HG02885 (cell line): ENCODE measurements around the gene CPSF7.
"Not testable (repeated sequence)": the region's sequence is repeated elsewhere in the genome, so short reads cannot be mapped to it uniquely, and the experiment has no call there.

ENCODE experiments used
- ATAC-seq: cut with Tn5 transposase; IDR thresholded peaks from one replicate; pipeline ENCODE4 v1.9.1; 2021; ENCODE audit warnings: mild to moderate bottlenecking; ENCODE audit not compliant: unreplicated experiment, poor library complexity

CPSF7 gene

DNA sequence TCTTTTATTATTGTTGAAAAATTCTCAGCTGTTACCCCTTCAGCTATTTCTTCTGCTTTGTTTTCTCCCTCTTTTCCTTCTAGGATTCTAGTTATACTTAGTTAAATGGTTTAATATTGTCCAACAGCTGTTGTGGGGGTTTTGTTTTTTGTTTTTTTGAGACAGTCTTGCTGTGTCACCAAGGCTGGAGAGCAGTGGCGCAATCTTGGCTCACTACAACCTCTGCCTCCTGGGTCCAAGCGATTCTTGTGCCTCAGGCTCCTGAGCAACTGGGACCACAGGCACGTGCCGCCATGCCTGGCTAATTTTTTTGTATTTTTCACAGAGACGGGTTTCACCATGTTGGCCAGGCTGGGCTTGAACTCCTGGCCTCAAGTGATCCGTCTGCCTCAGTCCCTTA lies 12.8 kb upstream of the CPSF7 start:
- no peak for ATAC-seq

DNA sequence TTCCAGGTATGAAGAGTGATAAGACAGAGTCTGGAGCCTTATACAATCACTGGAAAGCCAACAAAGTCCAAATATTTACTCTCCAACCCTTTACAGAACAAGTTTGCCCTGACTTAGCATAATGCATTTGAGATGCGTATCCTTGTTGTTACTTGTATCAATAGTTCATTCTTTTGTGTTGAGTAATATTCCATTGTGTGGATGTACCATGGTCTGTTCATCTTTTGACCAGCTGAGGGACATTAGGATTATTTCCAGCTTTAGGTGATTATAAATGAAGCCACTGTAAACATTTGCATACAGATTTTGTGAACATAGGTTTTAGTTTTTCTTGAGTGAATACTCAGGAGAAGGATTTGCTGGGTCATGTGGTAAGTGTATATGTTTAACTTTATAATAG lies 9.8 kb upstream of the CPSF7 start:
- ATAC-seq, result no peak

GRCh38 chr11:61437496-61437895 lies 7.7 kb upstream of the CPSF7 start:
- ATAC-seq, result no peak

DNA sequence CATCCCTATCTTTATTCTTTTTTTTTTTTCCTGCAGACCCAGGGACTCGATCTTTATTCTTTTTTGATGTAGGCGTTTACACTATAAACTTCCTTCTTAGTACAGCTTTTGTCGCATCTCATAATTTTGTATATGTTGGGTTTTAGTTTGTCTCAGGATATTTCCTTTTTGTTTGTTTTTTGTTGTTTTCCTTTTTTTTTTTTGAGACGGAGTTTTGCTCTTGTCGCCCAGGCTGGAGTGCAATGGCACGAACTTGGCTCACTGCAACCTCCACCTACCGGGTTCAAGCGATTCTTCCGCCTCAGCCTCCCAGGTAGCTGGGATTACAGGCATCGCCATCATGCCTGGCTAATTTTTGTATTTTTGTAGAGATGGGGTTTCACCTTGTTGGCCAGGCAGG lies 1.1 kb upstream of the CPSF7 start:
- not testable (repeated sequence) for ATAC-seq

GRCh38 chr11:61429346-61429690 lies 457 bp downstream of the CPSF7 start:
- peak; percentile 59 for ATAC-seq

DNA sequence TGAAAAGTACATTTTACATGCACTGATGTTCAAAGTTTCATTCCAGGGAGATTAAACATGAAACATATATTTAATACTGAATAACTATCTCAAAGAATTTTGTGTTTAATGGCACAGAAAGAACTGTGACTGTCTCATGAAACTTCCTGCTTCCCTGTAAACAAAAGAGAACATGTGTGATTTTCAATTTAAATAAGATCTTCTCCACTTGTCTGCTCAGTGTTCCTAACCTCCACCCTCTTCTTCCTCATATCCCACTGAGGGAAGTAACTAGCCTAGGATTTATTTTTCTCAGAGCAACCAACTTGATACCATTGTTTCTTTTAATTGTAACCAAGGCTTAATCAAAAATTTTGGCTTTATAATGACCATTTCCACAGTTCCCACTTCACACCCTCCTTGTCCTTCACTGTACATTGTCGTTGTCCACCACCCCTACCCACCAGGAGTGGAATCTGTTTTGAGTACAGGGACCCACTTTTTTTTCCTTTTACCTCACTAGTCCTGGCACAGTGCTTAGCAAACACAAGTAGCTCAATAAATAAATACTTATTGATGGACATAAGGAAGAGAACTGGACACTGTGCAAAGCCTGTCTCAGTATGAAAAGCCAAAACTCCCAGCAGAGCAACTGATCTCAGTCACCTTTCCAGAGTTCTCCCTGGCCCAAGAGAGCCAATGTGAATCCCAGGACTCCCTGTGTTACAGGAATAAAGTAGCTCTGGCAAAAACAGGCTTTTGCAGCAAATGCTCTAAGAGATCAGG lies 4.2 kb downstream of the CPSF7 start:
- ATAC-seq, result no peak

- no peak for ATAC-seq
Measured at GRCh38 chr11:61422226-61422625, 7.5 kb downstream of the CPSF7 start.

DNA sequence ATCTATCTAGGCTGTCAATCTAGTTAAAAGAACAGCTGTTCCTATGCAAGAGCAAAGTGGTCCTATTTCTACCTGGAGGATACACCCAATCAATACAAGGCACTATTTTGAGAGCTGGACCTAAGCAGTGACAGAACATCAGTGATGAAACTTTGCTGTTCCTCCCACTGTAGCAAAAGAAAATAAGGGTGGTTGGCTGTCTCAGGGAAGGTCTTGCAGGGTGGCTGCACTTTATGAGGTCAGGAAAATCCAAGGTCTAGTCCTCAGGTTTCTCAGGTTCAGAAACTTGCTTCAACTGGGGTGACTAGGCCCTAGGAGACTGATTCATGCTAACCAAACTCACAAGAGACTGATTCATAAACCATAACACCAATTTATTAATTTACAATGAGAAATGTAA lies 11.6 kb downstream of the CPSF7 start:
- ATAC-seq, result no peak

DNA sequence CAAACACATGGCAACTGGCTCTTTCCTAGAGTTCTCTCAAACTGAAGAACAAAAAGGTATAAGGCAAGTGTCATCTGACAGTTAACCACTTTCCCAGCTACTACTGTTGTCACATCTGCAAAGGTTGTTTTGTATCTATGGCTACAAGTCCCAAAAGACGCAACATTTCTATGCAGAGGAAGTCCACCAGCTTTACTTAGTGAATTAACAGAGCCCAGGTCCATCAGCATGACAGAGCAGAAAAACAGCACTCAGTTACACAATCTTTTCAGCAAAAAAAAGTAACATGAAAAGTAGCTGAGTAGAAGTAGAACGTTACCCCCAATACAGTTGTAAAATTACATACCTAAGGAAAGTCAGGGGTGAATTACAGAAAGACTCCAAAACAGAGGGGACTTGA lies 12.1 kb downstream of the CPSF7 start:
- ATAC-seq, result no peak

- no peak for ATAC-seq
Measured at GRCh38 chr11:61416941-61417340, 12.8 kb downstream of the CPSF7 start.

DNA sequence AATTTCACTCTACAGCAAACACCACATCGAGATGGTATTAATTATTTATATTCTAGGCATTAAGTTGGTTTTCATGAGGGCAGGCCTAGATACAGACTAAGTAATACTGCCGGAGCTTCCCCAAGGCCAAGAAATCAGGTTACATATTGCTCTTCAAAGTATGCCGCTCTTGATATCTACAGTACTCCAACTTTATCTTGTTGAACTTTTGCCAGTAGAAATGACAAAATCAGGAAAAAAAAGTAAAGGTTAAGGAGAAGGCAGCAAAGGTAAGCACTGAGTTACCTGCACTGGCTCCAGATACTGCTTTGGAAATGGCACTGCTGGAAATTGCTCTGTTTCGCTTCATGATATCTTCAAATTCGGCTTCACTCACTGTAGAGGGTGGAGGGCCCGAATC lies 14.4 kb downstream of the CPSF7 start:
- ATAC-seq, result no peak

- no peak for ATAC-seq
Measured at GRCh38 chr11:61414547-61414946, 15.2 kb downstream of the CPSF7 start.

DNA sequence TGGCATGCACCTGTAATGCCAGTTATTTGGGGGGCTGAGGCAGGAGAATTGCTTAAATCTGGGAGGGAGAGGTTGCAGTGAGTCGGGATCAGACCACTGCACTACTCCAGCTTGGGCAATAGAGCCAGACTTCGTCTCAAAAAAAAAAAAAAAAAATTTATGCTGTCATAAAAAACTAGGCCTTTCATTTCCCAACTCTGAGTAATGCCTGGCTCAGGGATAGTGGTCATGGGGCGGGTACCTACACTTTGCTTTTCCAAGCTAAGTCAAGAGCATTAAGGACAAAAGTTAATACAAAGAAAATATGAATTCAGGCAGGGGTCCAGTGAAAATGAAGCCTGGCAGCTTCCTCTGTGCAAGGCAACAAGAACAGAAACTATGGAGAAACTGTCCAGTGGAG lies 16.3 kb downstream of the CPSF7 start:
- ATAC-seq, result no peak

DNA sequence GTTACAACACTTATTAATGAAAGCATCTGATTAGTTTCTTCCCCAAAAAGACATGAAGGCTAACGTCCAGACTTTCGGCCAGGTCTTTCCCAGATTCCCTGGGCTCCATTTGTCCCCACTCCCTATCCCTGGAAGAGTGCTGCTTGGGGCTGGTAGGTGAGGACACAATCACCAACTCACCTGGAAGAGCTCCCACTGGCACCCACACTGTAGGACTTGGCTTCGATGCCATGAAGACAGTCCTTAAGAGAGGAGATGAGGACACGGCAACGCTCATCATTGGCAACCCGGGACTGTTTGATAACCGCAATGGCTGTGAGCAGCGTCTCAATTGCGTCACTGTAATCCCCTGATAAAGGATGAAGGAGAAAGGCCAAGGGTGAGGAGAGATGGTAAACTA lies 18.2 kb downstream of the CPSF7 start:
- ATAC-seq, result no peak

- ATAC-seq, result no peak
Measured at GRCh38 chr11:61406991-61407728, 22.6 kb downstream of the CPSF7 start.

- no peak for ATAC-seq
Measured at GRCh38 chr11:61406067-61406466, 23.7 kb downstream of the CPSF7 start.

DNA sequence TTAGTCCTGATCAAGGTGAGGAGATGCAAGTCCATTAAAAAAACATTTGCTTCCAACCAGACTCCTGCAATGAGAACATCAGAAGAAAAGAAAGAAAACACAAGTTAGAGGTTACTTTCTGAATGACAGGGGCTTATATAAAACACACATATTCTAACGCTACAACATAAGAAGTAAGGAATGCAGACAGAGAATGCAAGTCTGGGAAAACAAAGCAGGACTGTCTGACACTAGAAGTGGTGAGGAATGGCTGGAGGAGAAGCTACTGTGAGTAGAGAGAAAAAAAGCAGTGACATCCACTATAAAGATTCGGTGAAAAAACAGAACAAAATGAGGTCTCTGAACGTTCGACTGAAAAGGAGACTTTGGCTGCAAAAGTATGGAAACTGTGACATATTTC lies 25.1 kb downstream of the CPSF7 start:
- no peak for ATAC-seq

GRCh38 chr11:61404103-61404502 lies 25.7 kb downstream of the CPSF7 start:
- ATAC-seq, result no peak

DNA sequence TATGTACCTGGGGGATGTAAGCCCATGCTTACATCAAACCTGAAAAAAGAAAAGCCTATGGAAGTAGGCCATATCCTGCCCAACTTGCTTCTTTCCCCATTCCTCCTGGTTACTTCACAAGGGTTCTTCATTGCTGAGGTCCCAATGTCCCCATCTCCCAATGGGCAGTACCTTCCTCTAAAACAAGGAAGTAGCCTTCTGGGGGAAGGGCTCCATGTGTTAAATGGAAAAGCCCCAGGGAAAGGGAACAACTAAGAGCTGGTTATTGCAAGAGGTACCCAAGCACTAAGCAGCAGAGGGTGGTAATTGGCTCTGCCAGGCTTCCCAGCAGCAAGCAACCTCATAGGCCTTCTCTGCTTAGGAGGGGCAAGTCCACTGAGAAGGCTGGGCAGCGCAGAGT lies 26.1 kb downstream of the CPSF7 start:
- no peak for ATAC-seq

GRCh38 chr11:61401573-61401972 lies 28.2 kb downstream of the CPSF7 start:
- ATAC-seq, result no peak

- no peak for ATAC-seq
Measured at GRCh38 chr11:61401173-61401572, 28.6 kb downstream of the CPSF7 start.

DNA sequence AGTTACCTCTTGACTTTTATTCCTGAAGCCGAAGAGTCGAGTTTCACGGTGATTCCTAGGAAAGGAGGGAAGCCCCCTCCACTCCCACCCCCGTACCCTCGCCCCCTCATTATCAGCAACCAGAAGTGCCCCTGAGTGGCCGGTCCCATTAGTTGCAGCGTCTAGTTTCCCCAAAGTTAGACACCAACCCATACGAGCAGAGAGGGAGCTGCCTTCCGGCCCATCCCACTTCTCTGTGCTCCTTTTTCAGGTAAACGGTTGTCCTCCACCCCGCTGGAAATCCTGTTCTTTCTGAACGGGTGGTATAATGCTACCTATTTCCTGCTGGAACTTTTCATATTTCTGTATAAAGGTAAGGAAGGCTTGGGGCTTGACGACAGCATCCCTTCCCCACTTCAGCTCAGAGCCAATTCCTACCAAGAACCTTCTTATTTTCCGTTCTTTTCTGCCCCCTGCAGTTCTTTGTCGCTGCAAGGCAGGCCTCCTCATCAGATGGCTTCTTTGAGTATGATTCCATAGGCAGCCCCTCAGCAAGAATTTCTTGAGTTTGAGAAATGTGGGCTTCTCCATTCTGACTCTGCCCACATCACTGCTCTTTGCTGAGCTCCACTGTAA lies 36.7 kb downstream of the CPSF7 start:
- no peak for ATAC-seq
